H1 (cell line): Measurements from ENCODE around the gene INTS15. TPM values are rescaled to one million over a fixed set of nuclear protein-coding genes. Genes with fewer than 3 reads are reported as not detected.

ENCODE experiments used
- CTCF ChIA-PET: fragments of 300-600 bp; sonication (Branson Sonifier 250); formaldehyde crosslinking; loops from one replicate; lab custom pipeline; 2021; ENCODE audit not compliant: partially characterized antibody; lab: Charles Lee
- POLR2A ChIA-PET: fragments of 300-600 bp; sonication (Branson Sonifier 250); formaldehyde crosslinking; loops from one replicate; lab custom pipeline; 2021; ENCODE audit warnings: inconsistent platforms; ENCODE audit not compliant: partially characterized antibody; lab: Charles Lee
- DNase-seq, 2 experiments: peaks; one replicate each; pipeline versions ENCODE4 v3.0.0 to v3.0.0-alpha.2; 2010 to 2022; ENCODE audit warnings: low spot score in 2 of 2, low read depth in 1 of 2, mixed read lengths in 1 of 2
- FAIRE-seq: peaks from 2 replicates; lab custom pipeline; 2011; peaks lifted over from hg19 to GRCh38; lab: Jason Lieb, UNC
- H2AFZ ChIP-seq: 2 replicates; pipeline ENCODE4 v1.8.1; 2012; ENCODE audit warnings: low read length, inconsistent platforms
- H2AK5ac ChIP-seq: 2 replicates; pipeline ENCODE4 v1.6.1; 2013; ENCODE audit warnings: low read depth, low read length
- H2BK120ac ChIP-seq: replicated peaks from 2 replicates; pipeline ENCODE3; 2013; ENCODE audit warnings: low read depth, low read length, inconsistent platforms
- H2BK12ac ChIP-seq: 2 replicates; pipeline ENCODE4 v1.6.1; 2013; ENCODE audit warnings: low read depth, low read length
- H2BK15ac ChIP-seq: 2 replicates; pipeline ENCODE4 v1.6.1; 2013; ENCODE audit warnings: low read length
- H2BK20ac ChIP-seq: 2 replicates; pipeline ENCODE4 v1.6.1; 2013; ENCODE audit warnings: low read length
- H2BK5ac ChIP-seq: 2 replicates; pipeline ENCODE4 v1.6.1; 2013; ENCODE audit warnings: low read depth, low read length
- H3K14ac ChIP-seq: 2 replicates; pipeline ENCODE4 v1.6.1; 2013; ENCODE audit warnings: inconsistent platforms; ENCODE audit not compliant: insufficient read length
- H3K18ac ChIP-seq: 2 replicates; pipeline ENCODE4 v1.6.1; 2013; ENCODE audit warnings: low read length; ENCODE audit errors: extremely low read depth
- H3K23ac ChIP-seq: 2 replicates; pipeline ENCODE4 v1.6.1; 2013; ENCODE audit warnings: inconsistent platforms; ENCODE audit not compliant: insufficient read length
- H3K23me2 ChIP-seq: 2 replicates; pipeline ENCODE4 v1.6.1; 2013; ENCODE audit warnings: low read depth, low read length
- H3K27ac ChIP-seq: 2 replicates; pipeline ENCODE4 v1.6.1; 2011; ENCODE audit warnings: low read depth, low read length, inconsistent platforms
- H3K27me3 ChIP-seq, 4 experiments: replicated peaks in 1 of 4; 1 replicate in 1 of 4; 2 replicates in 3 of 4; pipeline versions ENCODE4 v1.6.1 to v1.8.1; 2011 to 2013; ENCODE audit warnings: low read length in 3 of 4, mild to moderate bottlenecking in 3 of 4, inconsistent platforms in 2 of 4, mixed read lengths in 2 of 4, moderate library complexity in 1 of 4; ENCODE audit not compliant: control insufficient read depth in 3 of 4, insufficient read depth in 3 of 4; ENCODE audit errors: extremely low read depth in 1 of 4
- H3K36me3 ChIP-seq, 4 experiments: 2 replicates each; pipeline versions ENCODE4 v1.6.1 to v1.8.1; 2011 to 2013; ENCODE audit warnings: mild to moderate bottlenecking in 4 of 4, low read length in 3 of 4, moderate library complexity in 2 of 4, control low read depth in 1 of 4, inconsistent platforms in 1 of 4; ENCODE audit not compliant: insufficient read depth in 4 of 4, control insufficient read depth in 2 of 4
- H3K4ac ChIP-seq: replicated peaks from 2 replicates; pipeline ENCODE3; 2013; ENCODE audit warnings: low read length, low read depth, mixed read lengths, inconsistent platforms; ENCODE audit not compliant: insufficient read length
- H3K4me1 ChIP-seq, 4 experiments: replicated peaks in 1 of 4; 1 replicate in 1 of 4; 2 replicates in 3 of 4; pipeline versions ENCODE4 v1.6.1 to v1.8.1; 2011 to 2013; ENCODE audit warnings: low read length in 3 of 4, inconsistent platforms in 2 of 4, mixed read lengths in 1 of 4; ENCODE audit not compliant: insufficient read depth in 4 of 4, control insufficient read depth in 3 of 4
- H3K4me2 ChIP-seq, 2 experiments: 2 replicates each; pipeline versions ENCODE4 v1.6.1 to v1.8.1; 2011 to 2013; ENCODE audit warnings: low read depth in 2 of 2, low read length in 2 of 2, control low read depth in 1 of 2, inconsistent platforms in 1 of 2, mild to moderate bottlenecking in 1 of 2; ENCODE audit not compliant: insufficient read depth in 1 of 2
- H3K4me3 ChIP-seq, 4 experiments: fragments of 200-600, 300-600 bp in 1 of 4; sonication (generic), shearing (Covaris generic), sonication (Bioruptor Twin) in 1 of 4; 2 replicates each; pipeline versions ENCODE4 v1.5.1 to v1.8.1; 2011 to 2016; ENCODE audit warnings: low read length in 4 of 4, low read depth in 3 of 4, control low read depth in 2 of 4, inconsistent platforms in 2 of 4, mild to moderate bottlenecking in 2 of 4, mixed read lengths in 1 of 4, moderate library complexity in 1 of 4; ENCODE audit not compliant: insufficient read depth in 2 of 4; ENCODE audit errors: extremely low read depth in 1 of 4
- H3K56ac ChIP-seq: replicated peaks from 2 replicates; pipeline ENCODE3; 2013; ENCODE audit warnings: low read depth, mild to moderate bottlenecking, mixed read lengths, low read length, inconsistent platforms; ENCODE audit not compliant: insufficient read length
- H3K79me1 ChIP-seq: 2 replicates; pipeline ENCODE4 v1.6.1; 2013; ENCODE audit warnings: low read depth, low read length, control low read depth
- H3K79me2 ChIP-seq, 2 experiments: 2 replicates each; pipeline versions ENCODE4 v1.6.1 to v1.8.1; 2012 to 2013; ENCODE audit warnings: low read length in 2 of 2, mild to moderate bottlenecking in 2 of 2, inconsistent platforms in 1 of 2; ENCODE audit not compliant: insufficient read depth in 2 of 2, control insufficient read depth in 1 of 2
- H3K9ac ChIP-seq, 4 experiments: replicated peaks in 1 of 4; 1 replicate in 1 of 4; 2 replicates in 3 of 4; pipeline versions ENCODE4 v1.6.1 to v1.8.1; 2011 to 2013; ENCODE audit warnings: low read depth in 3 of 4, low read length in 3 of 4, control low read depth in 2 of 4, mild to moderate bottlenecking in 2 of 4, moderate library complexity in 2 of 4, inconsistent platforms in 1 of 4; ENCODE audit errors: extremely low read depth in 1 of 4
- H3K9me3 ChIP-seq, 2 experiments: 2 replicates each; pipeline versions ENCODE4 v1.6.1 to v1.8.1; 2012 to 2013; ENCODE audit warnings: mild to moderate bottlenecking in 2 of 2, moderate library complexity in 2 of 2, control low read depth in 1 of 2, inconsistent platforms in 1 of 2, low read depth in 1 of 2, low read length in 1 of 2, mixed read lengths in 1 of 2; ENCODE audit not compliant: insufficient read depth in 2 of 2
- H4K20me1 ChIP-seq, 2 experiments: replicated peaks in 1 of 2; 2 replicates each; pipeline versions ENCODE3 to v1.8.1; 2011 to 2013; ENCODE audit warnings: inconsistent platforms in 2 of 2, low read length in 2 of 2, mild to moderate bottlenecking in 1 of 2; ENCODE audit not compliant: insufficient read depth in 2 of 2, control insufficient read depth in 1 of 2
- H4K5ac ChIP-seq: 2 replicates; pipeline ENCODE4 v1.6.1; 2013; ENCODE audit warnings: low read length, low read depth, mixed read lengths, inconsistent platforms; ENCODE audit not compliant: insufficient read length
- H4K8ac ChIP-seq: 2 replicates; pipeline ENCODE4 v1.8.0; 2013; ENCODE audit warnings: mild to moderate bottlenecking, moderate library complexity, low read length, inconsistent platforms; ENCODE audit not compliant: insufficient read depth; ENCODE audit errors: extremely low read depth
- H4K91ac ChIP-seq: replicated peaks from 2 replicates; pipeline ENCODE3; 2013; ENCODE audit warnings: low read length, mixed read lengths, inconsistent platforms; ENCODE audit not compliant: insufficient read length
- RBBP5 ChIP-seq: IDR thresholded peaks from 2 replicates; pipeline ENCODE4 v1.7.1; 2012; ENCODE audit warnings: low read depth, mild to moderate bottlenecking, inconsistent platforms, low read length, moderate library complexity, borderline replicate concordance
- WGBS, 2 experiments: shearing (Covaris generic) in 1 of 2; methylation state at CpG; one replicate each; pipeline versions ENCODE4 v1.1.6 to v1.1.7; 2013 to 2015; ENCODE audit warnings: low lambda C conversion rate in 2 of 2, mixed read lengths in 2 of 2, inconsistent platforms in 1 of 2, low coverage in 1 of 2, missing lambda C conversion rate in 1 of 2; ENCODE audit not compliant: insufficient replicate concordance in 2 of 2, insufficient coverage in 1 of 2, insufficient read length in 1 of 2; ENCODE audit errors: extremely low coverage in 1 of 2, missing lambda C conversion rate in 1 of 2; 5-methylcytosine and 5-hydroxymethylcytosine counted together
- polyA plus RNA-seq, 7 experiments: library from polyadenylated mRNA; depleted of rRNA in 3 of 7; stranded (reverse) in 5 of 7; unstranded in 2 of 7; fragments of >200 nt in 5 of 7; fragments of 200-250 nt in 2 of 7; gene quantifications; 1 replicate in 5 of 7; 2 replicates in 1 of 7; 4 replicates in 1 of 7; pipeline versions ENCODE4 v1.2.1 to v1.2.3, GENCODE V29; 2011 to 2013; ENCODE audit warnings: missing spikeins in 2 of 7, mixed read lengths in 2 of 7
- total RNA-seq: library from RNA; stranded (reverse); fragmentation: NEBNext Ultra II Directional; extraction: Animal tissue kit (Norgen Biotek cat#: 25700); gene quantifications from 2 replicates; pipeline ENCODE4 v1.2.1, GENCODE V29; 2021

INTS15 gene
- total and polyA plus RNA-seq, 2 of the 8 experiments (the other 6 are each of a cell fraction or from before 2014, with no cell fraction given): 23.0 to 25.7 TPM

GRCh38 chr7:6559896-6560295 lies 29.9 kb upstream of the INTS15 start:
- H3K4me3 ChIP-seq: no peak overlapping the region

More at GRCh38 chr7:6559896-6560295, 29.9 kb upstream of the INTS15 start:
- H3K27me3 ChIP-seq: no peaks in the 10 kb centered on the region; a peak in 1 of 7 replicates
- peak overlapping the region in 1 of 2 experiments; percentile 16; a peak in 1 of 4 replicates for H3K4me2 ChIP-seq
- WGBS, 2 experiments: 39% methylated on average over 3 of the region's 3 CpGs; no CpG with 5 or more reads in 1 of the 2 experiments
- peak overlapping the region; percentile 61; the same call in 1 of the 2 replicates for H2BK12ac ChIP-seq
- H2BK120ac ChIP-seq: no peak overlapping the region
- no peak overlapping the region for H3K23ac ChIP-seq
- no peak overlapping the region; a peak in 1 of 7 replicates for H3K9ac ChIP-seq
- H4K8ac ChIP-seq: no peak overlapping the region; the same call in 1 of the 2 replicates
- peaks cover 0 to 3% (median 1%) of the 10 kb centered on the region in 4 experiments; a peak in 3 of 7 replicates for H3K4me1 ChIP-seq
- no peaks in the 10 kb centered on the region for H3K36me3 ChIP-seq
- no peaks in the 10 kb centered on the region for H3K79me2 ChIP-seq
- FAIRE-seq: no peak
- H3K18ac ChIP-seq: no peak overlapping the region
- no peak overlapping the region for H3K14ac ChIP-seq
- no peak overlapping the region for H3K27ac ChIP-seq
- no peak overlapping the region for H4K5ac ChIP-seq
- no peak for DNase-seq
- no peaks in the 10 kb centered on the region for H3K79me1 ChIP-seq
- 0 out of 2 replicates have a peak overlapping the region, but pooled peaks have one; percentile 41 for H2BK20ac ChIP-seq
- no peak for TF ChIP-seq RBBP5
- ChIA-PET CTCF (interaction anchor here (1.2 to 5.1 kb wide), 8 partner anchors 10 to 53 kb away, joined by 3 to 54 read pairs (median 7); partner anchors contain the start of gene INTS15), POLR2A (interaction anchor here (1.1 kb wide), 1 partner anchor 18 kb away, joined by 4 read pairs; the partner anchor contains the start of gene ZDHHC4)
- H2AFZ ChIP-seq: no peak overlapping the region
- H2BK5ac ChIP-seq: peak overlapping the region; percentile 28; the same call in 1 of the 2 replicates
- H4K20me1 ChIP-seq: no peaks in the 10 kb centered on the region
- H2AK5ac ChIP-seq: 0 out of 2 replicates have a peak overlapping the region, but pooled peaks have one; percentile 12
- peak overlapping the region; percentile 80 for H4K91ac ChIP-seq
- H3K56ac ChIP-seq: no peak overlapping the region
- H3K23me2 ChIP-seq: no peaks in the 10 kb centered on the region; the same call in 1 of the 2 replicates
- H2BK15ac ChIP-seq: peak overlapping the region; percentile 76; the same call in 1 of the 2 replicates
- H3K9me3 ChIP-seq: no peaks in the 10 kb centered on the region
- no peak overlapping the region for H3K4ac ChIP-seq
